OCI-LY7 (cell line): ENCODE measurements around the gene KPNA4. TPM values are rescaled to one million over a fixed set of nuclear protein-coding genes. Genes with fewer than 3 reads are reported as not detected.

Source experiments
- BruUV-seq: library from RNA; stranded (reverse); fragments of 400-500 nt; replicated peaks from 2 replicates; lab custom pipeline; 2021; lab: Mats Ljungman, UMichigan
- CTCF ChIA-PET: fragments of 300-600 bp; sonication (Branson Sonifier 250); formaldehyde crosslinking; loops from one replicate; lab custom pipeline; 2022; ENCODE audit warnings: antibody characterized with exemption; ENCODE audit not compliant: unreplicated experiment; lab: Charles Lee
- POLR2A ChIA-PET: fragments of 300-600 bp; sonication (Branson Sonifier 250); formaldehyde crosslinking; loops from one replicate; lab custom pipeline; 2022; ENCODE audit warnings: antibody characterized with exemption; lab: Charles Lee
- DNase-seq: peaks from one replicate; pipeline ENCODE4 v3.0.0-alpha.2; 2015; ENCODE audit warnings: low spot score
- H2AFZ ChIP-seq: fragments of 200-600 bp; sonication (generic), shearing (Covaris generic); 2 replicates; pipeline ENCODE4 v1.6.1; 2014; ENCODE audit warnings: mild to moderate bottlenecking, antibody characterized with exemption, low read length, moderate library complexity
- H3K27ac ChIP-seq: fragments of 200-600 bp; sonication (generic); 2 replicates; pipeline ENCODE4 v1.5.1; 2014; ENCODE audit warnings: mixed run types, low read depth, mild to moderate bottlenecking, moderate library complexity, low read length, inconsistent platforms; ENCODE audit not compliant: poor library complexity, severe bottlenecking
- H3K36me3 ChIP-seq: fragments of 200-600 bp; sonication (generic); 2 replicates; pipeline ENCODE4 v1.6.1; 2014; ENCODE audit warnings: mild to moderate bottlenecking, antibody characterized with exemption, low read length, moderate library complexity, mixed read lengths; ENCODE audit not compliant: insufficient read depth
- H3K4me1 ChIP-seq: fragments of 200-600 bp; sonication (generic); 2 replicates; pipeline ENCODE4 v1.5.1; 2014; ENCODE audit warnings: mild to moderate bottlenecking, low read length; ENCODE audit not compliant: insufficient read depth, poor library complexity, severe bottlenecking
- H3K4me2 ChIP-seq: fragments of 200-600 bp; sonication (generic); 2 replicates; pipeline ENCODE4 v1.6.1; 2014; ENCODE audit warnings: mild to moderate bottlenecking, low read length
- H3K4me3 ChIP-seq: fragments of 200-600 bp; sonication (generic); 2 replicates; pipeline ENCODE4 v1.5.1; 2014; ENCODE audit warnings: mild to moderate bottlenecking, low read depth, low read length; ENCODE audit not compliant: poor library complexity, severe bottlenecking
- H3K79me2 ChIP-seq: fragments of 200-600 bp; sonication (generic); 2 replicates; pipeline ENCODE4 v1.6.1; 2016; ENCODE audit warnings: low read depth, mild to moderate bottlenecking, low read length, moderate library complexity, mixed read lengths; ENCODE audit not compliant: insufficient read depth
- H3K9me2 ChIP-seq: fragments of 200-600 bp; sonication (generic); 2 replicates; pipeline ENCODE4 v1.6.1; 2016; ENCODE audit warnings: mild to moderate bottlenecking, low read length, mixed read lengths; ENCODE audit not compliant: insufficient read depth
- H3K9me3 ChIP-seq: fragments of 200-600 bp; sonication (generic); 2 replicates; pipeline ENCODE4 v1.6.1; 2014; ENCODE audit warnings: mild to moderate bottlenecking, mixed run types, low read length, mixed read lengths
- H4K20me1 ChIP-seq: fragments of 200-600 bp; sonication (generic); 2 replicates; pipeline ENCODE4 v1.6.1; 2014; ENCODE audit warnings: mild to moderate bottlenecking, antibody characterized with exemption, low read length, moderate library complexity, mixed read lengths; ENCODE audit not compliant: insufficient read depth
- EZH2phosphoT487 ChIP-seq: fragments of 200-600 bp; sonication (generic); IDR thresholded peaks from 2 replicates; pipeline ENCODE4 v1.6.1; 2018; ENCODE audit warnings: low read depth, borderline replicate concordance, mild to moderate bottlenecking, mixed run types, antibody characterized with exemption, low read length, moderate library complexity, mixed read lengths
- intact Hi-C: fragments of 100-400 bp; cut with micrococcal nuclease; formaldehyde crosslinking; loops from one replicate; pipeline ENCODE4 v1.10.0; 2022; ENCODE audit not compliant: unreplicated experiment
- total RNA-seq, 2 experiments: library from RNA; depleted of rRNA in 1 of 2; stranded (reverse); fragments of >200 nt in 1 of 2; shearing (Covaris generic) in 1 of 2; gene quantifications; 2 replicates each; pipeline ENCODE4 v1.2.3, GENCODE V29; 2014 to 2022
- TF ChIP-seq, protein P1 (sequence below): fragments of 200-600 bp; sonication (generic); conservative IDR thresholded peaks from 2 replicates; pipeline ENCODE4 v1.5.1; 2014; ENCODE audit warnings: mild to moderate bottlenecking, antibody characterized with exemption, low read length, moderate library complexity, mixed read lengths

Gene KPNA4
- total RNA-seq, 2 experiments from 2014 or later, result 15.7 to 46.3 TPM

DNA sequence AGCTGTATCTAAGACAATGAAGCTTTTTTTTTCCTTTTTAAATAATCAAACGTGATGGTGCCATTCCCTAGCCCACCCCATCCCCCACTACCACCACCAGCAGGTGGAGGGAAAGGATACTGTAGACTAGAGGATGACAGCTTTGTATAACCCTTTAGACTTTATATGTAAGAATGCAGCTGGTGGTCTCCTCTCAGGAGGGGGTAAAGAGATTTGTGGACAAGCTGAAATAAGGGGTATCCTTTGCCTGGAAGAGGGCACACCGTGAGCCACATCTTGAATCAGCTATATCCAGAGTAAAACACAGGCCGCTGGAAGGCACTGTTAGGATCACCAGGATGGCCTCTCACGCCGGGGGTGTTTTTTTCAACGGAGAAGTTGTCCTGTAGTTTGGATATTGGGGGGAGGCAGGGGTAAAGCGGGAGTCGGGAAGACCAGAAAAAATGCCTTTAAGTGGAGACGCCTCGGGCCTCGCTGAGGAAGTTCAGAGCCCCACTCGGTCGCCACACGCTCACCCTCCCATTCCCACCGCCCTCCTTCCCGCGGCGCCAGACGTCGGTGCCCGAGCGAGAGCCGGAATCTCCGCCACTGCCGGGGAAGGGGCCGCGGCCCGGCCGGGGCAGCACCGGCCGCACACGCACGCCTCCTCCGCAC lies 986 bp downstream of the KPNA4 start:
- CTCF ChIA-PET, result no interaction called here
- Histone ChIP-seq H3K27ac (peak overlapping the region; percentile 47), H3K4me2 (peak overlapping the region; percentile 93), H3K4me1 (peaks cover 49% of the 10 kb centered on the region), H3K79me2 (peaks cover 66% of the 10 kb centered on the region), H3K9me2 (no peaks in the 10 kb centered on the region), H3K36me3 (peaks cover 43% of the 10 kb centered on the region), H3K9me3 (no peaks in the 10 kb centered on the region), H2AFZ (no peak overlapping the region), H3K4me3 (peak overlapping the region; percentile 97), H4K20me1 (peaks cover 51% of the 10 kb centered on the region)
- TF ChIP-seq, protein P1, sequence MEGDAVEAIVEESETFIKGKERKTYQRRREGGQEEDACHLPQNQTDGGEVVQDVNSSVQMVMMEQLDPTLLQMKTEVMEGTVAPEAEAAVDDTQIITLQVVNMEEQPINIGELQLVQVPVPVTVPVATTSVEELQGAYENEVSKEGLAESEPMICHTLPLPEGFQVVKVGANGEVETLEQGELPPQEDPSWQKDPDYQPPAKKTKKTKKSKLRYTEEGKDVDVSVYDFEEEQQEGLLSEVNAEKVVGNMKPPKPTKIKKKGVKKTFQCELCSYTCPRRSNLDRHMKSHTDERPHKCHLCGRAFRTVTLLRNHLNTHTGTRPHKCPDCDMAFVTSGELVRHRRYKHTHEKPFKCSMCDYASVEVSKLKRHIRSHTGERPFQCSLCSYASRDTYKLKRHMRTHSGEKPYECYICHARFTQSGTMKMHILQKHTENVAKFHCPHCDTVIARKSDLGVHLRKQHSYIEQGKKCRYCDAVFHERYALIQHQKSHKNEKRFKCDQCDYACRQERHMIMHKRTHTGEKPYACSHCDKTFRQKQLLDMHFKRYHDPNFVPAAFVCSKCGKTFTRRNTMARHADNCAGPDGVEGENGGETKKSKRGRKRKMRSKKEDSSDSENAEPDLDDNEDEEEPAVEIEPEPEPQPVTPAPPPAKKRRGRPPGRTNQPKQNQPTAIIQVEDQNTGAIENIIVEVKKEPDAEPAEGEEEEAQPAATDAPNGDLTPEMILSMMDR, result no peak
- no peak for TF ChIP-seq EZH2phosphoT487
- POLR2A ChIA-PET, result interaction anchor here (1.0 to 2.4 kb wide), 7 partner anchors 11 to 194 kb away, joined by 3 to 19 read pairs (median 4); partner anchors contain the start of gene TRIM59
- peak; percentile 30 for DNase-seq
- intact Hi-C loops, result loop anchor here (2.0 to 10.0 kb wide), 3 partner anchors 116 to 656 kb away; partner anchors contain the start of genes NMD3 and TRIM59
- no TSS peak for BruUV-seq

DNA sequence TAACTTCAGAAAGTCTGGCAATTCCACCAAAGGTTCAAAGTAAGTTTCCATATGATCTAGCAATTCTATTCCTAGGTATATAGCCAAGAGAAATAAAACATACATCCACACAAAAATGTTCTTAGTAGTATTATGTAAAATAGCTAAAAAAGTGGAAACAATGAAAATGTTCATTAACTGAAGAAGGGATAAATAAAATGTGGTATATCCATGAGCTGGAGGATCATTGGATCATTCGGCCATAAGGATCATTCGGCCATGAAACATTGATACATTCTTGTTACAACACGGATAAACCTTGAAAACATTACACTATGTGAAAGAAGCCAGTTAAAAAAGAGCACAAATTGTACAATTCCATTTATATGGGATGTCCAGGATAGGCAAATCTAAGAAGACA lies 2.4 kb downstream of the KPNA4 start:
- Histone ChIP-seq H3K9me2 (no peaks in the 10 kb centered on the region), H3K79me2 (peaks cover 80% of the 10 kb centered on the region), H3K4me1 (peaks cover 50% of the 10 kb centered on the region), H3K4me3 (peak overlapping the region; percentile 97), H3K27ac (no peak overlapping the region), H2AFZ (no peak overlapping the region), H3K36me3 (peaks cover 48% of the 10 kb centered on the region), H3K4me2 (peak overlapping the region; percentile 93), H4K20me1 (peaks cover 51% of the 10 kb centered on the region), H3K9me3 (no peaks in the 10 kb centered on the region)
- intact Hi-C loops, result loop anchor here (10.0 kb wide), 1 partner anchor 512 kb away; no protein-coding TSS in a partner anchor
- CTCF ChIA-PET, result interaction anchor here (0.6 kb wide), 1 partner anchor 16 kb away, joined by 3 read pairs; no protein-coding TSS in a partner anchor
- DNase-seq, result no peak
- POLR2A ChIA-PET, result interaction anchor here (0.9 to 2.4 kb wide), 6 partner anchors 9 to 196 kb away, joined by 3 to 19 read pairs (median 5); no protein-coding TSS in a partner anchor
- BruUV-seq, result no TSS peak
- no peak for TF ChIP-seq EZH2phosphoT487
- TF ChIP-seq, protein P1, result no peak

DNA sequence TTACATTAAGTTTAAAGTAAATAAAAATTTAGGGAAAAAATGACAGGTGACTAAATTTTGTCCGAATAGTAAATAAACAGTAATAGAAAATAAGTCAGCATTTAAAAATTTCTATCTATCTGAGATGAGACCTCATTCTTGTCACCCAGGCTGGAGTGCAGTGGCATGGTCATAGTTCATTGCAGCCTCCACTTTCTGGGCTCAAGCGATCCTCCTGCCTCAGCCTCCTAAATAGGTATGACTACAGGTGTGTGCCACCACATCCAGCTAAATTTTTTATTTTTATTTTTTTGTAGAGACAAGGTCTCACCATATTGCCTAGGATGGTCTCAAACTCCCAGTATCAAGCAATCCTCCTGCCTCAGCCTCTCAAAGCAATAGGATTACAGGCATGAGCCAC lies 7.8 kb downstream of the KPNA4 start:
- intact Hi-C loops, result no loop called here
- peaks cover 36% of the 10 kb centered on the region for H4K20me1 ChIP-seq
- TF ChIP-seq, protein P1, result no peak
- TF ChIP-seq EZH2phosphoT487, result no peak

More for the DNA sequence above, 7.8 kb downstream of the KPNA4 start:
- Histone ChIP-seq H2AFZ (no peak overlapping the region), H3K9me3 (no peaks in the 10 kb centered on the region), H3K4me3 (no peak overlapping the region), H3K4me1 (peaks cover 24% of the 10 kb centered on the region), H3K36me3 (peaks cover 67% of the 10 kb centered on the region), H3K79me2 (peaks cover 100% of the 10 kb centered on the region), H3K4me2 (no peak overlapping the region), H3K27ac (no peak overlapping the region), H3K9me2 (no peaks in the 10 kb centered on the region)
- ChIA-PET CTCF (no interaction called here), POLR2A (interaction anchor here (0.6 kb wide), 1 partner anchor 513 kb away, joined by 3 read pairs; no protein-coding TSS in a partner anchor)
- no TSS peak for BruUV-seq
- no peak for DNase-seq
